ENCODE measurements around the gene CDH4. TPM values are rescaled to one million over a fixed set of nuclear protein-coding genes. Genes with fewer than 3 reads are reported as not detected.

Gene CDH4
- total and polyA plus RNA-seq, 9 of the 15 experiments (the other 6 are each of a cell fraction or from before 2014, with no cell fraction given): 0.04 TPM; not detected in 8

DNA sequence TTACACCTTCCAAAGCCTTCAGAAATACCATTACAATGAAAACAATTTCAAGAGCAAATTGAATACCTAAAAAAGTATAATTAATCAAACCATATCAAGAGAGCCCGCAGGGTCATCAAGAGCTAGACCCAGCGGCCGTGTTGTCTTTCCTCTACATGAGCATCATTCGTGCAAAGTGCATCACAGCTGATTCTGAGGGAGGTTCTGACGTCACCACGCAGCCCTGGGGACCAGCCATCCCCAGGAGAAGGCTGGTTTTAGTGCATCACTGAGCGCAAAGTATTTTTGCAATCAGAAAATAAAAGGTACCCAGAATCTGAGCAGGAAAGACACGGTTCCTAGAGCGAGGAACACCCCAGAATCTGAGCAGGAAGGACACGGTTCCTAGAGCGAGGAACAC is 371.4 kb downstream of the CDH4 start:
- no peaks in the 10 kb centered on the region for H3K79me2 ChIP-seq (ENCODE audit: control insufficient read depth, insufficient read depth, low read length)
- intact Hi-C loops (cut with micrococcal nuclease): no loop called here
- no peaks in the 10 kb centered on the region; the same call in 1 of the 2 replicates for H4K20me1 ChIP-seq (replicated peaks; ENCODE audit: control insufficient read depth, insufficient read depth, low read length)
- TF ChIP-seq ZC3H8 (IDR thresholded peaks at IDR 0.05) (no peak), ZNF121 (CRISPR knock-in tag; conservative IDR thresholded peaks at IDR 0.05) (no peak), KLF16 (IDR thresholded peaks at IDR 0.05) (no peak), CHCHD3 (CRISPR knock-in tag; IDR thresholded peaks at IDR 0.05) (no peak), FOXA3 (CRISPR knock-in tag; conservative IDR thresholded peaks at IDR 0.05 in 1 of 2, IDR thresholded peaks at IDR 0.05 in 1 of 2) (no peak), EZH2 (IDR thresholded peaks at IDR 0.05; ENCODE audit: borderline replicate concordance, low read depth, low read length) (no peak), ZNF75A (CRISPR knock-in tag; IDR thresholded peaks at IDR 0.05) (no peak), ZNF239 (CRISPR knock-in tag; IDR thresholded peaks at IDR 0.05) (no peak), MAZ (CRISPR knock-in tag; conservative IDR thresholded peaks at IDR 0.05 in 1 of 2, IDR thresholded peaks at IDR 0.05 in 1 of 2) (no peak), ZNF354B (CRISPR knock-in tag; IDR thresholded peaks at IDR 0.05) (no peak), ZNF232 (CRISPR knock-in tag; IDR thresholded peaks at IDR 0.05) (no peak), SRSF3 (IDR thresholded peaks at IDR 0.05; ENCODE audit: insufficient read depth, low read length) (no peak), ZNF23 (CRISPR knock-in tag; IDR thresholded peaks at IDR 0.05) (no peak), CBFA2T2 (conservative IDR thresholded peaks at IDR 0.05) (no peak), RNF2 (IDR thresholded peaks at IDR 0.05) (no peak)
- TF ChIP-seq, protein P1, sequence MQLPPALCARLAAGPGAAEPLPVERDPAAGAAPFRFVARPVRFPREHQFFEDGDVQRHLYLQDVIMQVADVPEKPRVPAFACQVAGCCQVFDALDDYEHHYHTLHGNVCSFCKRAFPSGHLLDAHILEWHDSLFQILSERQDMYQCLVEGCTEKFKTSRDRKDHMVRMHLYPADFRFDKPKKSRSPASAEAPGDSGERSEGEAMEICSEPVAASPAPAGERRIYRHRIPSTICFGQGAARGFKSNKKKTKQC (CRISPR knock-in tag; IDR thresholded peaks at IDR 0.05): no peak
- TF ChIP-seq, protein P2, sequence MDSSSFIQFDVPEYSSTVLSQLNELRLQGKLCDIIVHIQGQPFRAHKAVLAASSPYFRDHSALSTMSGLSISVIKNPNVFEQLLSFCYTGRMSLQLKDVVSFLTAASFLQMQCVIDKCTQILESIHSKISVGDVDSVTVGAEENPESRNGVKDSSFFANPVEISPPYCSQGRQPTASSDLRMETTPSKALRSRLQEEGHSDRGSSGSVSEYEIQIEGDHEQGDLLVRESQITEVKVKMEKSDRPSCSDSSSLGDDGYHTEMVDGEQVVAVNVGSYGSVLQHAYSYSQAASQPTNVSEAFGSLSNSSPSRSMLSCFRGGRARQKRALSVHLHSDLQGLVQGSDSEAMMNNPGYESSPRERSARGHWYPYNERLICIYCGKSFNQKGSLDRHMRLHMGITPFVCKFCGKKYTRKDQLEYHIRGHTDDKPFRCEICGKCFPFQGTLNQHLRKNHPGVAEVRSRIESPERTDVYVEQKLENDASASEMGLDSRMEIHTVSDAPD (CRISPR knock-in tag; IDR thresholded peaks at IDR 0.05): no peak
- TF ChIP-seq, protein P3, sequence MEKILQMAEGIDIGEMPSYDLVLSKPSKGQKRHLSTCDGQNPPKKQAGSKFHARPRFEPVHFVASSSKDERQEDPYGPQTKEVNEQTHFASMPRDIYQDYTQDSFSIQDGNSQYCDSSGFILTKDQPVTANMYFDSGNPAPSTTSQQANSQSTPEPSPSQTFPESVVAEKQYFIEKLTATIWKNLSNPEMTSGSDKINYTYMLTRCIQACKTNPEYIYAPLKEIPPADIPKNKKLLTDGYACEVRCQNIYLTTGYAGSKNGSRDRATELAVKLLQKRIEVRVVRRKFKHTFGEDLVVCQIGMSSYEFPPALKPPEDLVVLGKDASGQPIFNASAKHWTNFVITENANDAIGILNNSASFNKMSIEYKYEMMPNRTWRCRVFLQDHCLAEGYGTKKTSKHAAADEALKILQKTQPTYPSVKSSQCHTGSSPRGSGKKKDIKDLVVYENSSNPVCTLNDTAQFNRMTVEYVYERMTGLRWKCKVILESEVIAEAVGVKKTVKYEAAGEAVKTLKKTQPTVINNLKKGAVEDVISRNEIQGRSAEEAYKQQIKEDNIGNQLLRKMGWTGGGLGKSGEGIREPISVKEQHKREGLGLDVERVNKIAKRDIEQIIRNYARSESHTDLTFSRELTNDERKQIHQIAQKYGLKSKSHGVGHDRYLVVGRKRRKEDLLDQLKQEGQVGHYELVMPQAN (IDR thresholded peaks at IDR 0.05; ENCODE audit: borderline replicate concordance): no peak
- no peak overlapping the region for H3K4me3 ChIP-seq
- DNase-seq (ENCODE audit: extremely low read depth in 1 of 4, low spot score in 3 of 4): no peak
- no peaks in the 10 kb centered on the region for H3K9me1 ChIP-seq (ENCODE audit: control insufficient read depth, insufficient read depth, low read length)
- no peak overlapping the region for H3K27ac ChIP-seq (ENCODE audit: extremely low read depth, low read depth, low read length)
- CTCF ChIA-PET (ENCODE audit: low intra/inter-chr PET ratio): no interaction called here
- H3K4me2 ChIP-seq (ENCODE audit: insufficient read depth, low read length): no peak overlapping the region
- FAIRE-seq: no peak
- H3K9me3 ChIP-seq (replicated peaks; ENCODE audit: control insufficient read depth, insufficient read depth, low read depth, low read length): no peaks in the 10 kb centered on the region
- H3K36me3 ChIP-seq (ENCODE audit: control insufficient read depth, insufficient read depth, low read length): no peaks in the 10 kb centered on the region
- POLR2A ChIA-PET: interaction anchor here (0.6 kb wide), 1 partner anchor 265 kb away, joined by 3 read pairs; no protein-coding TSS in a partner anchor
- H2AFZ ChIP-seq (ENCODE audit: low read depth, low read length): no peak overlapping the region
- in situ Hi-C loops (cut with MboI): no loop called here
- H3K27me3 ChIP-seq (ENCODE audit: control insufficient read depth in 2 of 2, insufficient read depth in 2 of 2, low read length in 2 of 2): peaks cover 13 to 60% of the 10 kb centered on the region in 2 experiments; a peak in 4 of 5 replicates
- ATAC-seq: no peak
- WGBS (ENCODE audit: insufficient coverage, low coverage, missing lambda C conversion rate): 1% methylated on average over 11 of the region's 11 CpGs
- no peak overlapping the region for H3K9ac ChIP-seq (ENCODE audit: insufficient read depth in 1 of 2, low read depth in 2 of 2, low read length in 2 of 2)
- no TSS peak for BruUV-seq (replicated peaks)
- no peaks in the 10 kb centered on the region for H3K4me1 ChIP-seq (replicated peaks in 1 of 2; ENCODE audit: control insufficient read depth in 2 of 2, insufficient read depth in 2 of 2, low read length in 2 of 2)
